Inflammatory macrophage (primary cell): ENCODE measurements around the gene NAP1L4.

Experiments
- DNase-seq, 2 donors: peaks; one replicate each; pipeline ENCODE4 v3.0.0-alpha.2; 2020 to 2022

NAP1L4 gene

GRCh38 chr11:2934021-2934550 lies 58.0 kb downstream of the NAP1L4 start:
- DNase-seq, result no peak

- DNase-seq, result peak; percentile 96 to 98
These were observed 58.6 kb downstream of the NAP1L4 start for GRCh38 chr11:2933375-2934020.

- peak; percentile 19 to 37 for DNase-seq
These were observed 59.3 kb downstream of the NAP1L4 start for GRCh38 chr11:2932850-2933251.

- DNase-seq, result no peak
These were observed 60.1 kb downstream of the NAP1L4 start for GRCh38 chr11:2931771-2932738.

- no peak for DNase-seq
These were observed 60.7 kb downstream of the NAP1L4 start for GRCh38 chr11:2931420-2931746.

- peak in 1 of 2 donors; percentile 44 for DNase-seq
These were observed 61.3 kb downstream of the NAP1L4 start for GRCh38 chr11:2930704-2931419.

DNA sequence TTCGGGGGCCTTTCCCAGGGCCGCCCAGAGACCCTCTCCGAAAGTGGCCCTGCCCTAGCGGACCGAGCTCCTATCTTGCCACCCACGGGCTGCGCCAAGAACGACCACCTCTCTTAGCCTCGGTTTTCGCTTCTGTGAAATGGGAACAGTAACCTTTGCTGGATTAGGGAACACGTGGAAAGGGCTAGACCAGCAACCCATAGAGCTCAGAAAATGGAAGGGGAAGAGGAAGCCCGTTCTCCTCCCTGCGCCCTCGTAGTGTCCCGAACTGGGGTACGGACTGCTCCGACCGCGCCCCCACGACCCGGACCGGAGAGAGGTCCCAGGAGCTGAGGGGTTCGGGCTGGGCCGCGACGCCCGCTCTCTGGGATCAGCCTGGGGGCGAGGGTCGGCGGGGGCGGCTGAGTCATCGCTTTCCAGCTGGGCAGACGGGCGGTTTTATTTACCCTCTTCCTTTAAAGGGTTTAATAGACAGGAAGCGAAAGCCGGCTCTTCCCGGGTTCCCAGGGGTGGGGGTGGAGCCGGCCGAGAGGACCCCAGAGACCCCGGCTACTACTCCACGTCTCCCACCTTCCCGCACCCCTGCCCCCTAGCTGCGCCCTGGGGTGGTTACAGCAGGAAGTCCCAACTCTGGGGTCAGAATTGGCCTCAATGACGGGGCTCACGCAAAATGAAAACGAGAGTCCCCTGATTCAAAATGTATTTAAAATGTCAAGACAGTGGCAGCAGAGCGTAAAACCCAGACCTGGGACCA lies 62.0 kb downstream of the NAP1L4 start:
- peak; percentile 51 to 64 for DNase-seq

- DNase-seq, result peak; percentile 59 to 75
These were observed 62.6 kb downstream of the NAP1L4 start for GRCh38 chr11:2929531-2929949.

DNA sequence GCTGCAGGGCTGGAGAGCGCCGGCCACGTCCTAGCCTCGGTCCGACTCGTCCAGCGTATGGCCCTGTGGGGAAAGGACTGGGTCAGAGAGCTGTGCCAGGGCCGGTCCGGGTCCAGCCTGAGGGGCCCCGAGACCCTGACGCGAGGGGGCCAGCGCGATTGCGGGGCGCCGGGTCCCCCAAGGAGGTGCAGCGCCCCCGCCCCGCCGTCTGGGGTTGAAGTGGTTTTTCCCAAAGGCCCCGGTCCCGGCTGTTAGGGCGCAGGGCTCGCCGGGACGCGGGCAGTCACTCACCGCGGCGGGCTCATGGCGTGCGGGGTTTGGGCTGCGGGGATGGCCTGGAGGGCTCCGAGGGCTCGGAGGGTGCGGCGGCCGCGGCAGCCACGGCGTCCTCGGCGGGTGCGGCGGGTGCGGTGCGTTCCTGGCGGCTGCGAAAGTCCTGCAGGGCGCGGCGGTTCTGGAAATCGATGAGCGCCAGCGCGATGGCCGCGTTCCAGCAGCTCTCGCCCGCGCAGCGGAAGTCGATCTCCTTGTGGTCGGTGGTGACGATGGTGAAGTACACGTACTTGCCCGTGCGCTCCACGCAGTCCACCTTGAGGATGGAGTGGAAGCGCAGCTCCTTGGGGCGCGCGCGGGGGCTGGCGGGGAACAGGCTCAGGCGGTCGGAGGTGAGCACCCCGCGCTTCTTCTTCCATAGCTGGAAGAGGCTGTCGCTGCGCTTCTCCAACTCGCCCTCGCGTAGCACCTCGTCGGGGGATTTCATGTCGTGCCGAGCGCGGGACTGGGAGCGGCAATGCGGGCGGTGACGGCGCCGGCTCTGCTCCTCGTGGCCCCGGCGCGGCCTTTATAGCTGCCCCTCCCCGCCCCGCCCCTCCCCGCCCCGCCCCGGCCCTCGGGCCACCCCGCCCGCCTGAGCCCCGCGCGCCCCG lies 63.3 kb downstream of the NAP1L4 start, which contains the start of gene PHLDA2:
Gene PHLDA2 (minus strand): TSS at position 816 of the 926 bp plus-strand sequence. CDS start 56 bp downstream, at position 760.
- DNase-seq, result peak; percentile 40 to 66

GRCh38 chr11:2927851-2928604 lies 64.1 kb downstream of the NAP1L4 start:
- DNase-seq, result peak in 1 of 2 donors; percentile 11

DNA sequence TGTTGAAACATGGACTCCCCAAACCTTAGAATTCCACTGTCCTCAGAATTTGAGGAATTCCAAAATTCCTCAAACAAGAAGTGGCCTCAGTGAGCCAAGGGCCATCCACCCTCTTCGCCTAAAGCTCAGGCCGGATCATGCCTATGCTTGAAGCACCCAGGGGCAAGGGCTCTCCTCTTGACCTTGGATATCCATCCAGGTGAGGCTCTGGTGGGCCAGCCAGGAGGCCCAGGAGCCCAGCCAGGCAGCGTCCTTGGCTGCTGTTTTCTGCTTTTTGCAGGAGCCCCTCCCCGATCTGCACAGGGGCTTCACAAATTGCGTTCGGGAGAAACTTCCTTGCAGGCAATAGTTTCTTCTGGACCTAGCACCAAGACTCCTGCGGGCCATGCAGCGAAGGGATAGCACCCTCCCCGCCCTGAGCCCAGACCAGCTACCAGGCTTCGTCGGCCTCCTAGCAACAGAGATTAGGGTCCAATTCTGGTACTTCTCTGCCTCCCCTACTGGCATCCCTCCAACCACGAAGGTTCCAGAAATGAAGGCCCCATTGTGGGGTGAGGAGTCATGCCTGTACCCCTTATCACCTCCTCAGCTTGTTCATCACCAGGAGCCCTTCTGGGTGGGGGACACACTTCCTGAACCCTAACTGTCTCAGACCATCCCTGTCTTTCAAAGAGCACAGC lies 64.9 kb downstream of the NAP1L4 start:
- no peak for DNase-seq

GRCh38 chr11:2926611-2927051 lies 65.5 kb downstream of the NAP1L4 start:
- DNase-seq, result no peak

DNA sequence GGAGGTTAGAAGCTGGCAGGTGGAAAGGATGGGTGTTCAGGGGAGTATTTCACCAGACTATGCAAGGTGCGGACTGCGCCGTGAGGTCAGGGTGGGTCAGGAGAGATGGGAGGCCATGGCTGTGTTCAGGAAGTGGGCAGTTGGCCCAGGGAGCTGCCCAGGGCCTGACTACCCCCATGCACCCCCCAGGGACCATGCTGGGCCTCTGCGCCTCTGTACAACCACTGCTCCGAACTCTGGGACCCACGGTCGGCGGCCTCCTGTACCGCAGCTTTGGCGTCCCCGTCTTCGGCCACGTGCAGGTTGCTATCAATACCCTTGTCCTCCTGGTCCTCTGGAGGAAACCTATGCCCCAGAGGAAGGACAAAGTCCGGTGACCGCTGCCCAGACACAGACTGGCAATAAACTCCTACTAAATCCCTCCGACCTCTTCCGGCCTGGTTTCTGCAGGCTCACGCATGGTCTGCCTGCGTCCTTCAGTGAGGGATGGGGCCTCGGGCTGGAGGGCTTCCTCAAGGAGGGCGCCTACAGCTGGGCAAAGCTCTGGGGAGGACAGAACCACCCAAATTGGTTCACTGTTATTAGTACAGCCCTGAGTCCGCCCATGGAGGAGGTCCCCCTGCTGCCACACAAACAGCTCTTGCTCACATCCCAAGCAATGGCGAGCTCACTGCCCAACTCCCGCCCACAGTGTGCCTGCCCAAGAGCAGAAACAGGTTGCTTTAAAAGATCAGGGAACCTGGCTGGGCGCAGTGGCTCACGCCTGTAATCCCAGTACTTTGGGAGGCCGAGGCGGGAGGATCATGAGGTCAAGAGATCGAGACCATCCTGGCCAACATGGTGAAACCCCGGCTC lies 67.1 kb downstream of the NAP1L4 start:
- no peak for DNase-seq

DNA sequence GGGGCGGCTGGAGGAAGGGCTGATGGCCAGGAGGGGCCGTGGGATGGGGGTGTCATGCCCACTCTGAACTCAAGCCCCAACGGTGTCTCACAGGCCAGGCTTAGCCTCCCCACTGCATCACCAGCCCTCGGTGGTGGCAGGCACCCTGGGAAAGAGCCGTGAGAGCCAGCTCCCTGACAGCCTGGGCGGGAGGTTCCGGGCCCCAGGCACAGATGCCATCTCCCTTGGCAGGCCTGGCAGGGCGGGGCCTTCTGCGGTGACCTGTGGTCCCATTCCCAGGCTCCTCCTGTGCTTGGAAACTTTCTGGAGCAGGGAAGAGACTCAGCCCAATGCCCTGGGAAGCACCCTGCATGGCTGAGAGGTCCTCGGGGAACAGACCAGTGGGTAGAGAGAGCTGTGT lies 67.7 kb downstream of the NAP1L4 start:
- DNase-seq, result no peak

DNA sequence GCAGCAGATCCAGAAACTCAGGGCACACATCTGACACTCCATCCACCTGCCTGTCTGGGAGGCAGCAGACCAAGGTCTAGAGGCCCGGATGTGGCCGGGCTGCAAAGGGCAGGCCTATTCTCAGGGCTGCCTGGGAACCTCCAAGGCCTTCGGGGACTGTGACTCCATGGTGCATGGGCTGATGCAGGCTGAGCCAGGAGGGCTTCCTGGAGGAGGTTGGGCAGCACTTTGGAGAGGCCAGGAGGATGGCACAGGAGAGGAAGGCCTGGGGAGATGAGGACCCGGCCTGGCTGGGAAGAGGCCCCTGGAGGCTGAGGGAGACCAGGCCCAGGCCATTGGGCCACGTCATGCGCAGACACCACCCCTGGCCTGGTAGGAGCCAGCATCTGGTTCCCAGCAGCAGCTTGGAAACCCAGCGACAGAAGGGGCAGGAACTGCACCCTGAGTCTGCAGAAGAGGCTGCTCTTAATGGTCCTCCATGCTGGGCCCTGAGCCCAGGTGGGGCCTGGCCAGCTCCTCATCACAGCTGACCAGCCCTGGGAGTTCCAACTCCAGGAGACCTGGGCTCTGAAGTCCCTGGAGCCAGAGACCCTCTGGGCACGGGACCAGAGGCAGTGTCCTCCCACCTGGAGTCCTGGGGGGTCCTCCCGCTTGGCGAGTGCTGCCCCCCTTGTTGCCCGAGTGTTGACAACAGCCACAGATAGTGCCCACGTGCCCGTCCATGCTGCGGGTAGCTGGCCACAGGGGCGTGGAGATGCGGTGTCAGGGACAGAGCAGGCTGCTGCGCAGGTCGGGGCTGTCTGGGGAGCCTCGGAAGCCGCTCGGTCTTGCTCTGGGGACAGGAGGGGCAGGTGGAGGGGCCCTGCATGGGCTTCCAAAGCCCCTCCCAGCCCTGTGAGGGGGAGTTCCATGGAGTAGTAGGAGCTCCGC lies 68.4 kb downstream of the NAP1L4 start:
- DNase-seq, result no peak

- DNase-seq, result no peak
These were observed 69.5 kb downstream of the NAP1L4 start for GRCh38 chr11:2922655-2923054.
